COLO668 (cell line): ENCODE measurements around the gene TRUB2.

ENCODE experiments used
- DNase-seq: peaks from one replicate; lab custom pipeline; 2025; ENCODE audit not compliant: unreplicated experiment; lab: John Stamatoyannopoulos, UW

TRUB2 gene

GRCh38 chr9:128322404-128323211 lies at the start of gene TRUB2, which contains the start of gene COQ4:
Gene TRUB2, minus strand, starts transcription at chr9:128322447. Its CDS starts 39 bp downstream, at chr9:128322408.
Gene COQ4, plus strand, starts transcription at chr9:128322839. Its CDS starts 20 bp downstream, at chr9:128322859.
- peak; percentile 96 for DNase-seq

GRCh38 chr9:128371630-128372117 lies 49.4 kb upstream of the TRUB2 start:
- no peak for DNase-seq

- DNase-seq = peak; percentile 95
Observed at GRCh38 chr9:128370752-128371629, 48.7 kb upstream of the TRUB2 start, which contains the start of gene URM1. Gene URM1, plus strand, starts transcription at chr9:128371374. Its CDS starts 7 bp downstream, at chr9:128371381.

GRCh38 chr9:128370367-128370751 lies 48.1 kb upstream of the TRUB2 start:
- no peak for DNase-seq

- DNase-seq = no peak
Observed at GRCh38 chr9:128369024-128369706, 46.9 kb upstream of the TRUB2 start.

GRCh38 chr9:128365525-128365924 lies 43.3 kb upstream of the TRUB2 start:
- no peak for DNase-seq

GRCh38 chr9:128362774-128363173 lies 40.5 kb upstream of the TRUB2 start:
- no peak for DNase-seq

GRCh38 chr9:128361986-128362646 lies 39.9 kb upstream of the TRUB2 start:
- DNase-seq = peak; percentile 78

- peak; percentile 49 for DNase-seq
Observed at GRCh38 chr9:128361296-128361985, 39.2 kb upstream of the TRUB2 start.

GRCh38 chr9:128360826-128361225 lies 38.6 kb upstream of the TRUB2 start:
- no peak for DNase-seq

- DNase-seq = no peak
Observed at GRCh38 chr9:128358861-128359260, 36.6 kb upstream of the TRUB2 start.

- DNase-seq = no peak
Observed at GRCh38 chr9:128358090-128358489, 35.8 kb upstream of the TRUB2 start.

- DNase-seq = no peak
Observed at GRCh38 chr9:128355451-128355850, 33.2 kb upstream of the TRUB2 start.

GRCh38 chr9:128349772-128350171 lies 27.5 kb upstream of the TRUB2 start:
- DNase-seq = no peak

- no peak for DNase-seq
Observed at GRCh38 chr9:128349125-128349524, 26.9 kb upstream of the TRUB2 start.

- no peak for DNase-seq
Observed at GRCh38 chr9:128344931-128345605, 22.8 kb upstream of the TRUB2 start.

GRCh38 chr9:128343855-128344254 lies 21.6 kb upstream of the TRUB2 start:
- DNase-seq = no peak

- DNase-seq = no peak
Observed at GRCh38 chr9:128342971-128343680, 20.9 kb upstream of the TRUB2 start.

- DNase-seq = peak; percentile 70
Observed at GRCh38 chr9:128341435-128341849, 19.2 kb upstream of the TRUB2 start.
